Measurements from ENCODE around the gene EFNB2.
A peak's percentile ranks its signal among the peaks of the same experiment; 100 is the strongest.

The EFNB2 gene

DNA sequence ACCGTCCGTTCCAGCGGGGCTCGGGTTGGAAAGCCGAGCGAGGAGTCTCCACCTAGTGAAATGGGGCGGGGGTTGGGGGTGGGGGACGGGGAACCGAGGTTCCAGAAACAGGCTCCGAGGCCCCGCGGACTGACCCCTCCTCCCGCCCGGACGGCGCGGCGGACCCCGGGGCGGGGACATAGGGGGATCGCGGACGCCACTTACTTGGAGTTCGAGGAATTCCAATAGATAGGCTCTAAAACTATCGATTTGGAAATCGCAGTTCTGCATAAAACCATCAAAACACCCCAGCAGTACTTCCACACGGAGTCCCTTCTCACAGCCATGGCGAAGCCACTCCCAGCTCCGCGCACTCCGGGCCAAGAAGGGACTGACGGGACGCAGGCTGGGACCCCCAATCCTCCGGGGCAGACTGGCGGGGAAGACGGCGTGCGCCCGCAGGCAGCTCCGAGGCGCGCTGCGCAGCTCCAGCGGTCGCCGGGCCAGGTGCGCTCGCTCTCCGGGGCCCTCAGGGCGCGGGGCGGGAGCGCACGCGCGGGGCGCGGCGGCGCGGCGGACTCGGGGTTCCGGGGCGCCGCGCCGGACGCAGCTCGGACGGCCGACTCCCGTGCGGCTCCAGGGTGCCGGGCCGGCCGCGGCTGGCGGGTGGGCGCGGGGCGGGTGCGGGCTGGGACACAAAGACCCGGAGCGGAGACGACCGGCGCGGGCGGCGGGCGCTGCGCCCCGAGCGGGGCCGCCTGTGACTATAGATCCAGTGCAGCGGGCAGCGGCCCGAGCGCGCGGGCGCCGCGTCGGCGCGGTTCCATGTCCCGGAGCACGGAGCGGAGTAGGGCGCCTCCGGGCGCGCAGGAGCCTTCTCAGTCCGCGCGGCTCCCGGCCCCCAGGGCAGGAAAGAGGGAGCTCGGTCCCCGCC, 567 bp downstream of the EFNB2 start:
- H3K4me3 ChIP-seq (ENCODE audit: low read length), result peak overlapping the region; percentile 92
- TF ChIP-seq, protein P1, sequence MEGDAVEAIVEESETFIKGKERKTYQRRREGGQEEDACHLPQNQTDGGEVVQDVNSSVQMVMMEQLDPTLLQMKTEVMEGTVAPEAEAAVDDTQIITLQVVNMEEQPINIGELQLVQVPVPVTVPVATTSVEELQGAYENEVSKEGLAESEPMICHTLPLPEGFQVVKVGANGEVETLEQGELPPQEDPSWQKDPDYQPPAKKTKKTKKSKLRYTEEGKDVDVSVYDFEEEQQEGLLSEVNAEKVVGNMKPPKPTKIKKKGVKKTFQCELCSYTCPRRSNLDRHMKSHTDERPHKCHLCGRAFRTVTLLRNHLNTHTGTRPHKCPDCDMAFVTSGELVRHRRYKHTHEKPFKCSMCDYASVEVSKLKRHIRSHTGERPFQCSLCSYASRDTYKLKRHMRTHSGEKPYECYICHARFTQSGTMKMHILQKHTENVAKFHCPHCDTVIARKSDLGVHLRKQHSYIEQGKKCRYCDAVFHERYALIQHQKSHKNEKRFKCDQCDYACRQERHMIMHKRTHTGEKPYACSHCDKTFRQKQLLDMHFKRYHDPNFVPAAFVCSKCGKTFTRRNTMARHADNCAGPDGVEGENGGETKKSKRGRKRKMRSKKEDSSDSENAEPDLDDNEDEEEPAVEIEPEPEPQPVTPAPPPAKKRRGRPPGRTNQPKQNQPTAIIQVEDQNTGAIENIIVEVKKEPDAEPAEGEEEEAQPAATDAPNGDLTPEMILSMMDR (IDR thresholded peaks at IDR 0.05; ENCODE audit: insufficient read depth, low read depth, low read length, missing control alignments), result no peak
- DNase-seq (ENCODE audit: low read depth), result no peak

DNA sequence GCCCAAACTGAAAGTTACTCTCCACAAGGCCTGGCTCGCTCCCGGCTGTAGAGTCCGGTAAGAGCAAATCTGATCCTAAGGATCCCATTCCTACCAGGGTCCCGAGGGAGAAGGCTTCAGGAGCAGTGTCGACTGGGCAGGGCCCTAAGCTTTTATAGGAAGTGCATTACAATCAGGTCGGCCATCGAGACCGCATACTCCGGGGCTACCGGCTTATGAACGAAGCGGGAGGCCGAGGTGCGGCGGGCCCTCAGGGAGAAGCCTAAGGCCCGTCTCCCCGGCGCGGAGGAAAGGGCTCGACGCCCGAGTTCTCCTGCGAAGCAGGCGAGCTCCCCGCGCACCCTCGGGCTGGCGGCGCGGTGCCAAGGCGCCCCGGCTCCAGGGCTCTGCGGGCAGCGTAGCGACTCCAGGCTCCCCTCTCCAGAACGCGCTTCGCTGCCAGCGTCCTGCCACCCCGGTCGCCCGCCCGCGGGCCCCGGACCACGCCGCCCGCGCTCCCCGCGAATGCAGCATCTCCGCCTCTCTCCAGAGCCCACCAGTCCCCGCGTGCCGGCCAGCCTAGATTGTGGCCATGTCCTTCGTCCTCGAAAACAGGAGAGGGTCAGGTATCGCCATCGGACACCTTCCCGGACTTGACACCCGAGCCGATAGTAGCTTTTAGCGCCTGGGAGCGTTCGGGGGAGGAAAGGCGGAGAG, 1.4 kb downstream of the EFNB2 start:
- DNase-seq (ENCODE audit: low read depth), result peak; percentile 60

DNA sequence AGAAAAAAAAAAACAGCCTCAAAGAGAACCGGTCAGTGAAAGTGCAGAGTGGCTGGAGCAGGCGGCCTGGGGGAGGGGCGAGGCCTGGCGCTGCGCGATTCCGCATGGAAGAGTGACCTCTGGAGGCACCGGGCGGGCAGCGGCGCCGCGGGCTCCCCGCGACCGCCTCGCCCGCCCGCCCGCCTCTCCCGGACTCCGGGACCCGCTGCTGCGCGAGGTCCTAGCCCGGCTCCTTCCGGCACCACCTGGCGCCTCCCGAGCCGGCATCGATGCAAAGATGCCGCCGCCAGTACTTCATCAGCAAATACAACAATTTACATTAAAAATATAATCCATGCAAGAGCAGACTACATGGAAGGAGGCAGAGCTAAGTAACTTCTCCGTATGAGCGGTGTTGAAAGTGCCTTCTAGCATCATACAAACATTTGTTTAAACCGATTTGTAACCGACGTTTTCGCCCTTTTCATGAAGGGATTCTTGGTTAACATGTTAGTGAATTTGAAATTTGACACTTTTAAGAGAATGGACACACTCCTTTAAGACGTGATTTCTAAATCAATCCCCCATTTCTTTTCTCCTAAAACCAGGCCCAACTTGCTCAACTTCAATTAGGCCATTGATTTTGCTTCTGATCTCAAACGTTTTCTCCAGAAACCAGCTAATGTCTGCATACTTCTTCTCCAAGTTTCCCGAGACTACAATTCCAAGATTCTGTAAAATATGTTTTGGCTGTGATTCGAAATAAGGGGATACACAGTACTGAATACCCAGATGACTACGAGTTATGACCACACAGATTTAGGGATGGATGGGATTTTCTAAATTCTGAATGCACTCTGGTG, 2.1 kb downstream of the EFNB2 start:
- TF ChIP-seq, protein P1 (IDR thresholded peaks at IDR 0.05; ENCODE audit: insufficient read depth, low read depth, low read length, missing control alignments), result peak; percentile 38
- peak; percentile 80 for DNase-seq (ENCODE audit: low read depth)
- peak overlapping the region; percentile 92 for H3K4me3 ChIP-seq (ENCODE audit: low read length)

More for the DNA sequence above, 1.4 kb downstream of the EFNB2 start:
- H3K4me3 ChIP-seq (ENCODE audit: low read length), result peak overlapping the region; percentile 92
- TF ChIP-seq, protein P1 (IDR thresholded peaks at IDR 0.05; ENCODE audit: insufficient read depth, low read depth, low read length, missing control alignments), result no peak

DNA sequence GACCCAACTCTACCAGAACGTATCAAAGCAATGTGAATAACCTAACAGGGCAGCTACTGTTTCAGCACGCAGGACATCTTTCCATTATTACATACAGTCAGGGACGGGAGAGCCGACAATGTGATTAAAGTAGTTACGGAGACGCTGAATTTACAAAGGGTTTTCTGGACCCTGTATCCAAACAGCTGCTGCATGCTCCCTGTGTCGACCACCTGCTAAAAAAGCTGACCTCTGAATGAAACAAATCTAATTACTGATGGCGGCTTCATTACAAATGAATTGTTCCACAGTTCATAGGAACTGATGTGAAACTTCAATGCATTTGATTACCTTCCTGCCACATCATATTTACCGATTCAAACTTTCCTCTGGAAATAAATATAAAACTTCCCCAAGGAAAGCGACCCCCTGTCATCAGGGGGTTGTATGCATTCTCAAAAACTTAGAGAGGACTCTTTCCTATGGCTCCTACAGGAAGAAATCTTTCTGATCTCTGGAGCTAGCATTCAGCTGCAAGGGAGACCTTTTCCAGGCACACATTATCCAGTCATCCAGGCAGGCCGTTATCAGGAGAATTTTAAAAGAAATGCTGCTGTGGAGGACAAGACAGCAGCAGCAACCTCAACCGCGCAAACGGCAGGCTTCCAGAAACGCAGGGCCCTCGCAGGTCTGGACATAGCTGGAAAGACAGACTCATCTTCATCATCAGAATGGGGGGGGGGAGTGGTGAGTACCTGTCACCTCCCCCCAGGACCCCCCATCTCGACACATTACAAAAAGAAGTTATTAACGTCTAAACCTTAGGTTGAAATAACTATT, 3.1 kb downstream of the EFNB2 start:
- peak overlapping the region; percentile 92 for H3K4me3 ChIP-seq (ENCODE audit: low read length)
- DNase-seq (ENCODE audit: low read depth), result peak; percentile 44
- TF ChIP-seq, protein P1 (IDR thresholded peaks at IDR 0.05; ENCODE audit: insufficient read depth, low read depth, low read length, missing control alignments), result no peak

DNA sequence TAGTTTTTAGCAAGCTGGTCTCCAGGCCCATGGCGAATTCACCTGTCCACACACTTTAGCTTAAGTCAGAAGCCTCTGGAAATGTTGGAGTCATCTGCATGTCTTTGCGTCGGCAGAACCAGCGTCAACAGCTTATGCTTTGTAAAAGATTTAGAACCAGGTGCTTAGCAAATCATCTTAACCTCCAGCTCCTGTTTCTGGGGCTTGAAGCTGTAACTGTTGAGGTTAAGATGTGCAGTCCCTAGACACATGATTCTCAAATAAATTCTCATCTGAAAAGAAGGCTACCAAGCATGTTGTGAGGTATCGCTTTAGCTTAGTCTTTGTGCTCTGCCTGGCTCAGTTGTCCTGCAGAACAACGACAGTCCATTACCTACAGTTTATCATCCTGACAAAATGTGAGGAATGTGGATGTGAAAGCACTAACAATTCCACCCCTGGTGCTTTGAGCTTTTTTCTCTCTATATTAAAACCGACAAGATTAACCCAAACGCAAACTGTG, 4.4 kb downstream of the EFNB2 start:
- no peak for DNase-seq (ENCODE audit: low read depth)
- TF ChIP-seq, protein P1 (IDR thresholded peaks at IDR 0.05; ENCODE audit: insufficient read depth, low read depth, low read length, missing control alignments), result no peak
- peak overlapping the region; percentile 92 for H3K4me3 ChIP-seq (ENCODE audit: low read length)

All from epithelial cell of esophagus (primary cell).